Large intestine (tissue), 3 donors: ENCODE data around the gene WDR87. TPM values are rescaled to one million over a fixed set of nuclear protein-coding genes. Genes with fewer than 3 reads are reported as not detected.
A peak's percentile ranks its signal among the peaks of the same experiment; 100 is the strongest.
"Not testable (repeated sequence)": the region's sequence is repeated elsewhere in the genome, so short reads cannot be mapped to it uniquely, and the experiment has no call there.

Experiments
- DNase-seq, 2 donors: peaks; one replicate each; pipeline versions ENCODE4 v3.0.0 to v3.0.0-alpha.2; 2013
- H3K27ac ChIP-seq: one replicate; pipeline ENCODE4 v1.5.1; 2013; ENCODE audit warnings: low read length
- H3K27me3 ChIP-seq: 2 replicates; pipeline ENCODE4 v1.6.1; 2013; ENCODE audit warnings: low read length; ENCODE audit not compliant: control insufficient read depth, insufficient read depth
- H3K36me3 ChIP-seq: 2 replicates; pipeline ENCODE4 v1.6.1; 2013; ENCODE audit warnings: low read length; ENCODE audit not compliant: control insufficient read depth, insufficient read depth
- H3K4me1 ChIP-seq: one replicate; pipeline ENCODE4 v1.6.1; 2013; ENCODE audit warnings: low read length; ENCODE audit not compliant: control insufficient read depth, insufficient read depth
- H3K4me3 ChIP-seq: one replicate; pipeline ENCODE4 v1.5.1; 2013; ENCODE audit warnings: low read length
- H3K9me3 ChIP-seq: one replicate; pipeline ENCODE4 v1.6.1; 2013; ENCODE audit warnings: mild to moderate bottlenecking, low read depth, low read length, moderate library complexity; ENCODE audit not compliant: control insufficient read depth
- WGBS: methylation state at CpG from one replicate; pipeline ENCODE4 v1.1.5; 2013; ENCODE audit warnings: low lambda C conversion rate; ENCODE audit not compliant: insufficient coverage; 5-methylcytosine and 5-hydroxymethylcytosine counted together
- polyA plus RNA-seq: library from polyadenylated mRNA; unstranded; fragments of 120-200 nt; gene quantifications from one replicate; pipeline ENCODE4 v1.2.1, GENCODE V29; 2013

WDR87 gene
- polyA plus RNA-seq, 1 donor: 0.01 TPM

- Histone ChIP-seq H3K4me3 (no peak overlapping the region), H3K36me3 (no peaks in the 10 kb centered on the region), H3K4me1 (peaks cover 46% of the 10 kb centered on the region), H3K9me3 (no peaks in the 10 kb centered on the region), H3K27ac (peak overlapping the region; percentile 98), H3K27me3 (no peaks in the 10 kb centered on the region)
- peak in 1 of 2 donors; percentile 54 for DNase-seq
- WGBS: no CpG with 5 or more reads among the region's 5 CpGs
These were observed 24.0 kb upstream of the WDR87 start for GRCh38 chr19:37930416-37930815.

DNA sequence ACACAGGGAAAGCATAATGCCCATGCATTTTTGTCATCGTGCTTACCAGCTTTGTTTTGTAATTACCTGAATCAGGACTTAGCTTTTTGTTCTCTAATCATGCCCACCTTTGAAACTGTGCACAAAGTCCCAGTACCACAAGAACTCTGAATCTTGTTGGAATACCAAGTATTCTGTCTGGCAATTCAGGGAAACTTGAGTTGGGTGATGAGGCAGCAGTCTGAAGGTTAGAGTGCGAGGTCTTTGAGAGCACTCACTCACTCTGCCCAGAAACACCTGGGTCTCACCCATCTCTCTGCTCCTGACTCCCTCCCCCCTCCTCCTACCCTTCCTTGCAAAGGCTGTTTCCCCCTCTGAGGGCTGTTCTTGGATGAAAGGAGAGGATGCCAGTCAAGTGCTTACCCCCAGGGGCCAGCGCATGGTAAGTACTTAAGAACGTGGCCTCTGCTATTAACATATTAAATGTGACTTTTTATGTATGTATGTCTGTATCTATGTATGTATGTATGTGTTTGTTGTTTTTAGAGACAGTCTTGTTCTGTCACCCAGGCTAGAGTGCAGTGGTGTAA is 23.0 kb upstream of the WDR87 start:
- H3K4me3 ChIP-seq: no peak overlapping the region
- peak overlapping the region; percentile 78 for H3K27ac ChIP-seq
- H3K4me1 ChIP-seq: peaks cover 47% of the 10 kb centered on the region
- DNase-seq: peak in 1 of 2 donors; percentile 67
- no peaks in the 10 kb centered on the region for H3K9me3 ChIP-seq
- 20% methylated on average over 1 of the region's 4 CpGs for WGBS
- H3K36me3 ChIP-seq: no peaks in the 10 kb centered on the region
- no peaks in the 10 kb centered on the region for H3K27me3 ChIP-seq

- Histone ChIP-seq H3K4me3 (no peak overlapping the region), H3K9me3 (no peaks in the 10 kb centered on the region), H3K27me3 (no peaks in the 10 kb centered on the region), H3K4me1 (peaks cover 46% of the 10 kb centered on the region), H3K27ac (peak overlapping the region; percentile 78), H3K36me3 (no peaks in the 10 kb centered on the region)
- DNase-seq: peak in 1 of 2 donors; percentile 22
- WGBS: 17% methylated on average over 1 of the region's 5 CpGs
These were observed 22.3 kb upstream of the WDR87 start for GRCh38 chr19:37928527-37929286.

DNA sequence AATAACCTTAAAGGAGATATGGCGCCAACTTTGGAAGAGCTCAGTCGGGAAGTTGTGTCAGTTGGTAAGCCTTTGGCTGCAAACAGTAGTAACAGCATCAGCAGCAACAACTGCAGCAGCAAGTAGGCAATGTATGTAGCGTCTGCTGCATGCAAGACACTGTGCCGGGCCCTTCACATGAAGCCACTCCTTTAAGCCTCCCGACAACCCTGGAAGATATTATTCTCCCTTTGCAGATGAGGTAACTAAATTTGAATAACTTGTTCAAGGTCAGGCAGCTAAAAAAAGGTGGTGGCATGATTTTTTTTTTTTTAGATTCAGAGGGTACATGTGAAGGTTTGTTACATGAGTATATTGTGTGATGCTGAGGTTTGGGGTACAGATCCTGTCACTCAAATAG is 20.3 kb upstream of the WDR87 start:
- Histone ChIP-seq H3K27me3 (no peaks in the 10 kb centered on the region), H3K9me3 (no peaks in the 10 kb centered on the region), H3K4me3 (no peak overlapping the region), H3K36me3 (peaks cover 3% of the 10 kb centered on the region), H3K27ac (no peak overlapping the region), H3K4me1 (peaks cover 39% of the 10 kb centered on the region)
- peak in 1 of 2 donors; percentile 2 for DNase-seq
- WGBS: no CpG with 5 or more reads among the region's 5 CpGs

- Histone ChIP-seq H3K27ac (no peak overlapping the region), H3K4me1 (peaks cover 36% of the 10 kb centered on the region), H3K9me3 (no peaks in the 10 kb centered on the region), H3K4me3 (no peak overlapping the region), H3K27me3 (no peaks in the 10 kb centered on the region), H3K36me3 (peaks cover 7% of the 10 kb centered on the region)
- DNase-seq: no peak
- WGBS: no CpG with 5 or more reads among the region's 10 CpGs
These were observed 19.9 kb upstream of the WDR87 start for GRCh38 chr19:37926255-37926654.

DNA sequence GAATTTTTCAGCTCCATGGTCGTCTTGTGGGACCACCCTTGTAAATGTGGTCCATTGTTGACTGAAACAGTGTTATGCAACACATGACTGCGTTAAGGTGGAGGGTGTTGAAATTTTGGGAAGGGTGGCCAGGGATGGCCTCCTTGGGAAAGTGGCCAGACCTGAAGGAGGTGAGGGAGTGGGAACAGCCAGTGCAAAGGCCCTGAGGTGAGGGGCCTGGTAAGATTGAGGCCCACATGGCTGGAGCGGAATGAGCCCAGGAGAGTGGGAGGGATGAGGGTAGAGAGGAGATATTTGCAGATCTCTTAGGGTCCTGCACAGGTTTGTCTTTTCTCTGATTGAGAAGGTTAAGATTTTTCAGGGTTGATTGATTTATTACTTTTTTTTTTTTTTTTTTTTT is 18.8 kb upstream of the WDR87 start:
- peaks cover 31% of the 10 kb centered on the region for H3K4me1 ChIP-seq
- no peak for DNase-seq
- H3K4me3 ChIP-seq: no peak overlapping the region
- H3K36me3 ChIP-seq: peaks cover 11% of the 10 kb centered on the region
- no peaks in the 10 kb centered on the region for H3K27me3 ChIP-seq
- H3K27ac ChIP-seq: peak overlapping the region; percentile 37
- H3K9me3 ChIP-seq: no peaks in the 10 kb centered on the region
- WGBS: no CpG with 5 or more reads among the region's 3 CpGs

DNA sequence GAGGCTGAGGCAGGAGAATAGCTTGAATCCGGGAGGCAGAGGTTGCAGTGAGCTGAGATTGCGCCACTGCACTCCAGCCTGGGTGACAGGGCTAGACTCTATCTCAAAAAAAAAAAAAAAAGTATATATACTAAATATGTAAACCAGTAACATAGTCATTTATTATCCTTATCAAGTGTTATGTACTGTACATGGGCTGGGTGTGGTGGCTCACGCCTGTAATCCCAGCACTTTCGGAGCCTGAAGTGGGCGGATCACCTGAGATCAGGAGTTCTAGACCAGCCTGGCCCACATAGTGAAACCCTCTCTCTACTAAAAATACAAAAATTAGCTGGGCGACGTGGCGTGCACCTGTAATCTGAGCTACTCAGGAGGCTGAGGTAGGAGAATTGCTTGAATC is 18.2 kb upstream of the WDR87 start:
- H3K36me3 ChIP-seq: peaks cover 11% of the 10 kb centered on the region
- DNase-seq: peak; percentile 68 to 81
- H3K4me1 ChIP-seq: peaks cover 28% of the 10 kb centered on the region
- not testable (repeated sequence) for H3K27me3 ChIP-seq, H3K4me3 ChIP-seq, H3K9me3 ChIP-seq
- no CpG with 5 or more reads among the region's 8 CpGs for WGBS
- peak overlapping the region; percentile 37 for H3K27ac ChIP-seq

- no peak overlapping the region for H3K27ac ChIP-seq
- WGBS: no CpG with 5 or more reads among the region's 23 CpGs
These were observed 14.4 kb upstream of the WDR87 start for GRCh38 chr19:37920591-37921450.

GRCh38 chr19:37914908-37915307 is 8.5 kb upstream of the WDR87 start:
- DNase-seq: no peak
- H3K4me3 ChIP-seq: no peak overlapping the region
- no peaks in the 10 kb centered on the region for H3K4me1 ChIP-seq
- no peak overlapping the region for H3K27ac ChIP-seq
- H3K27me3 ChIP-seq: no peaks in the 10 kb centered on the region
- WGBS: no CpG with 5 or more reads among the region's 2 CpGs
- no peaks in the 10 kb centered on the region for H3K9me3 ChIP-seq
- H3K36me3 ChIP-seq: peaks cover 8% of the 10 kb centered on the region

More at GRCh38 chr19:37920591-37921450, 14.4 kb upstream of the WDR87 start:
- H3K4me1 ChIP-seq: peaks cover 18% of the 10 kb centered on the region
- no peaks in the 10 kb centered on the region for H3K9me3 ChIP-seq
- no peaks in the 10 kb centered on the region for H3K27me3 ChIP-seq
- peak in 1 of 2 donors; percentile 20 for DNase-seq
- H3K36me3 ChIP-seq: peaks cover 19% of the 10 kb centered on the region
- H3K4me3 ChIP-seq: no peak overlapping the region

DNA sequence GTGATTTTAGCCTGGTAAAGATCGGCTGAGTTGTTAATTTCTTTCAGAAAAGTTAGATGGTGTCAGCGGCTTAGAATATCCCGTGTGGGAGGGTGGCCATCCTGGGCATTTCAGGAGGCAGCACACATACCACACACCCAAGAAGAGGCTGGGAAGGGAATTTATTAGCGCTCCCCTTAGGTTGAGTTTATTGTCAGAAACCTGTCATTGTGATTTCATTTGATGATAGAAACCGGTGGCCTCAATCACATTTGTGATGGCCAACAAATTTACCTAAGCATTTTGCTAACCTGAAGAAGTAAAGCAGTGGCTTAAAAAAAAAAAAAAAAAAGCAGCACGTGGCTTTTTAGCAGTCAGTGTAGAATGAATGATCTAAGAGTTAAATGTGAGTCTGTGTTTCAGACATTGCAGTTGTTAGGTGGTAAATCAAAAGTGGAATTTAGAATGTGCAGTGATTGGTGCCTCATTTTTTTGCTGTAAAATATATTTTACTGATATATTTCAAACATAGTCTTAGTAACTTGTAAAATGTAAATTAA is 3.3 kb upstream of the WDR87 start:
- no peak for DNase-seq

More for the DNA sequence above, 3.3 kb upstream of the WDR87 start:
- Histone ChIP-seq H3K4me1 (peaks cover 17% of the 10 kb centered on the region), H3K27ac (no peak overlapping the region), H3K9me3 (no peaks in the 10 kb centered on the region), H3K27me3 (no peaks in the 10 kb centered on the region), H3K4me3 (no peak overlapping the region), H3K36me3 (no peaks in the 10 kb centered on the region)
- 75% methylated on average over 2 of the region's 6 CpGs for WGBS
